HG03196 (cell line): ENCODE measurements around the gene UBE3A.
"Not testable (repeated sequence)": the region's sequence is repeated elsewhere in the genome, so short reads cannot be mapped to it uniquely, and the experiment has no call there.

Experiments
- ATAC-seq: cut with Tn5 transposase; IDR thresholded peaks from one replicate; pipeline ENCODE4 v1.9.1; 2021; ENCODE audit not compliant: unreplicated experiment

Gene UBE3A

DNA sequence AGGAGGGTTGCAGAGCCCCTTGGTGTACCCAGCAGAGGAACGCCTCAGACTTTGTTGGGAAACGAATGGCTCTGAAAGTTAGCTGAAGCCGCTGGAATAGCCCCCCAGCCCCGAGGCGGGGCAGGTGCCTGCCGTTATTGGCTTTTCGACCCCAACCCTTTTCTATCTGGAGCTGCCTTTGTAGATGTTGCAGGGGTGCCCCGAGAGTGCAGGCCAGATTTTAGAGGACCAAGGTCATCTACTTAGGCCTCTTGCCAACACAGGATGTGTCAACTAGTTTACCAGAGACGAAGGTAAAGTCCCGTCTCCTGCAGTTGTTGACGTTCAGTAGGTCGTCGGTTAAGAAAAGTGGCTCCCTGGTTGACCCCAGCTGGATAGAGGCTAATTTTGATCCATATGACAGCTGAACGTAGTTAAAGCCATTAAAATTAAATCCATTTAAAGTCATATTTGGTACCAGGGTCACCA, 579 bp upstream of the UBE3A start:
- ATAC-seq, result peak; percentile 9

DNA sequence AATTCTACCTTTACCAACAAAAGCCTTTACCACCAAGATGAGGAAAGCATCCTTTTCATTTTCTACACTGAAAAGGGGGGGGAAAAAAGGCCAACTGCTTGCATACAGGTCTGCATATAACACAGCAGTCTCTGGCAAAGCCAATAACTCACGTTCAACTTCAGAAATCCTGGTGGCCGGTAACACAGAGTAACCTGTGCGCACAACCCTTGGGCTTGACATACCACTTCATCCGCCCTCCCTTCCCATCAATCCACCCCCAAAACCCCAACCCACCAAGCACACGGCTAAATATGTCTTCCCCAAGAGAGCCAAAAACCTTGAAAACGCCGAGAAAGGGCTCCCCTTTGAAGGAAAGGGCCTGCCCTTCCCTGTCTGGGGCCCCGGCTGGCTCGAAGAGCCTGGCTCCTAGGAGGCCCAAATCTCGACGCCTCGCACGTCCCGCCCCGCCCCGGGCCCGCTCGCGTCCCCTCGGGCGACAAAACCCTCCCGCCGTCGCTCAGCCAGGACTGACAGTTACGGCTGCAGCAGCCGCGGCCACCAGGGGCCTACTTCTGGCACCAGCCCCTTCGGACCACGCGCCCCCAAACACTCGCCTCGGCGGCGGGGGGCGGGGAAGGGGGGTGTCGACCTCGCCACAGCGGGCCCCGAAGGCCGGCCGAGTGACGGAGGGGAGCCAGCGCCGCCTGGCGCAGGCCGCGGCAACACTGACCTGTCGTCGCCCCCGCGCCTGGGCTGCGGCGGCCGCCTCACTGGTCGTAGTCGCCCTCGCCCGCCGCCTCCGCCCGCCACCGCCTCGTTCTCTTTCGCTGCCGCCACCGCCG, 835 bp downstream of the UBE3A start:
- ATAC-seq, result peak; percentile 43

DNA sequence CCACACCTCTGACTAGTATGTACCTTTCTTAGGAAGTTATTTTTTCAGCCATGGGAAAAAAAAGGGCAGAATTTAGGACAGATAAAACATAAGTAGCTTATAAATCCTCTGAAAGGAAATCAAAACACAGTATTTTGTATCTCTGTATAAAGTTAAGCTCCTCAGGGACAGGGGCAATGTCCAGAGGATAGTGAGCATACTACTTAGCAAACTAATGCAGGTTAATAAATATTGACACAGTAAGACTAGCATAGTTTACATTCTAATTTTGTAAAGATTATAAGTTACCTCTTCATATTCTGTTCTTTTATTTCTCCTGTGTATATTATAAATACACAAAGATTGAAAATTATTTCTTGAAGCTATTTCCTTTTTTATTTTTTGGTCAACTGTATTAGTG, 2.1 kb downstream of the UBE3A start:
- ATAC-seq, result no peak

DNA sequence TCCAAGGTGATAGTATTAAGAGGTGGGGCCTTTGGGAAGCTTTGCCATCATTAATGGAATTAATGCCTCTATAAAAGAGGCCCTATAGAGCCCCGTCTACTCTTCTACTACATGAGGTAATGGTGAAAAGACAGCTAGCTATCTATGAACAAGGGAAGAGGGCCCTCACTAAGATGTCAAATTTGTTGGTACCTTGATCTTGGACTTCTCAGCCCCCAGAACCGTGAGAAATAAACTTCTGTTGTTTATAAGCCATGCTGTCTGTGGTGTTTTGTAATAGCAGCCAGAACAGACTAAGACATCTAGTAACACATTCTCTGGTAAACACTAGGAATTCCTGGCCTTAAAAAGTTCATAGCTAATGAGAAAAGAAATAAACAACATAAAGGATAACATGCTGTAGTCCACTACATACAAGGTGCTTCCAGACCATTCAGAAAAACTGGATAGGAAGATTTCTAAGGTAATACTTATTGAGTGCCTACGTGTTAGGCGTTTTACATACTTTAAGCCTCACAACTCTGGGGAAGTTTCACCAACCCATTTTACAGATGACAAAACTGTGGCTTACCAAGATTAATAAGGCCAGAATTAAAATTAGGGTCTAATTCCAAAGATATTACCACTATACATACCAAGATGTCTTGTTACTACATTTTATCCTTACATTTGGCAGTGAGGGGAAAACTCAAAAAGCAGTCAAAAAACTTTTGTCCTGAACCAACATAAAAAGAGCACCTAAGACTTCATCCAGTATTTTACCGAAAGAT, 3.2 kb downstream of the UBE3A start:
- no peak for ATAC-seq

DNA sequence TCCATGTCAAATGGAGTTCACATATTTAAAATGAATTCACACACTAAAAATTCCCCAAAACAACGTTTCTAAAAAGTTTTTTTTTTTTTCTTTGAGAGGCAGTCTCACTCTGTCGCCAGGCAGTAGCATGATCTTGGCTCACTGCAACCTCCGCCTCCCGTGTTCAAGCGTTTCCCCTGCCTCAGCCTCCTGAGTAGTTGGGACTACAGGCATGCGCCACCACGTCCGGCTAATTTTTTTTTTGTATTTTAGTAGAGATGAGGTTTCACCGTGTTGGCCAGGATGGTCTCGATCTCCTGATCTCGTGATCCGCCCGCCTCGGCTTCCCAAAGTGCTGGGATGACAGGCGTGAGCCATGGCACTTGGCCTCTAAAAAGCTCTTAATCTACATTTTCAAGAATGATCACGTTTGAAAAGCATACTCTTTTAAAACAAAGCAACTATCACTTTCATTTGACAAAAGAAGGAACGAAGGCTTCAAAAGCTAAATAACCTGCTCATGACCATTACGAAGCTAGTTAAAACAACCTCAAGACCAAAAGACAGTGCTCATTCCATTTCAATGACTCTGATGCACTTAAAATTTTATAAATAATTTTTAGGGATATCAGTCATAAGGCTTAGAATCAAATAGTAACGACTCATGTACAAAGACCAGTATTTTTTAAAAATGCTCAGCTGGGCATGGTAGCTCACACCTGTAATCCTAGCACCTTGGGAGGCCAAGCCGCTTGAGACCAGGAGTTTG, 5.5 kb downstream of the UBE3A start:
- ATAC-seq, result no peak

DNA sequence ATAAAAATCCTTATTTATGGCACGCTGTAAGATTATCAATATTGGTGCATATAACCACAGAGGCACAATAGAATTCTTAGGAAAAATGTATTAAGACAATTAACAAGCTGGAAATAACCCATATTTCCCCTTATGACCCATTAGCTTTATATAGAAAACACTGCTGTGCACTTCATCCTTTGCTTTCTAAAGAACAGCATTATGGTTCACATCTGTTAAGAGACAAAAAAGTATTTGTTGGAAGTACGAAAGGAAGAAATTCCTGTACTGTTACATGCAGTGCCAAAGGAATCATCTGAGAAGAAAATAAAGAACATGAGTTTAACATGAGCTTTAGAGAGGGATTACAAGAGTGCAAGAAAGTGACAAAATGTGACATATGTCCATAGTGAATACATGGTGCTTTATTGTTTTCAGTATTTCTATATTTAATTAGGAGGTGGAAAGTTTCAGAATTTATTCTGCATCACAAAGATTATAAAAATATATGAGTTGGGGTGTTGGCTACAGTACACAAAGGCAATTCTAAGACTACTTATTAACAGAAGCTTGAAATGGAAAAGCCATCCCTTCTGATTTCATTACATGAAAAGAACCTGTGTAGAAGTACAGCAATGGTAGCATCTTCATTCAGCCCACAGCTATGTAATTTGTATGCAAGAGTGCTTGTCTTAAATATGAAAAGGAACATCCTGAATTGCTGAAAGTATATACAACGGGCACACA, 6.8 kb downstream of the UBE3A start:
- no peak for ATAC-seq

DNA sequence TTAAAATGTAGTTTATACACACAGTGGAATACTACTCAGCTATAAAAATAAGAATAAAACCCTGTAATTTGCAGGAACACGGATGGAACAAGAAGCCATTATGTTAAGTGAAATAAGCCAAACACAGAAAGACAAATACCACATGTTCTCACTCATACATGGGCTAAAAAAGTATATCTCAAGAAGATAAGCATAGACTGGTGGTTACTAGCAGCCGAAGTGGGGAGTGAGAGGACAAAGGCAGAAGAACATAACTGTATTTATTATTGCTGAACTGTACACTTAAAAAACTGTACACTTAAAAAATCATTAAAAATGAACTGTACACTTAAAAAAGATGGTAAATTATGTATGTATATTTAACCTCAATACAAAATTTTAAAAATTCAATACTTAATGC, 11.0 kb downstream of the UBE3A start:
- ATAC-seq, result no peak

DNA sequence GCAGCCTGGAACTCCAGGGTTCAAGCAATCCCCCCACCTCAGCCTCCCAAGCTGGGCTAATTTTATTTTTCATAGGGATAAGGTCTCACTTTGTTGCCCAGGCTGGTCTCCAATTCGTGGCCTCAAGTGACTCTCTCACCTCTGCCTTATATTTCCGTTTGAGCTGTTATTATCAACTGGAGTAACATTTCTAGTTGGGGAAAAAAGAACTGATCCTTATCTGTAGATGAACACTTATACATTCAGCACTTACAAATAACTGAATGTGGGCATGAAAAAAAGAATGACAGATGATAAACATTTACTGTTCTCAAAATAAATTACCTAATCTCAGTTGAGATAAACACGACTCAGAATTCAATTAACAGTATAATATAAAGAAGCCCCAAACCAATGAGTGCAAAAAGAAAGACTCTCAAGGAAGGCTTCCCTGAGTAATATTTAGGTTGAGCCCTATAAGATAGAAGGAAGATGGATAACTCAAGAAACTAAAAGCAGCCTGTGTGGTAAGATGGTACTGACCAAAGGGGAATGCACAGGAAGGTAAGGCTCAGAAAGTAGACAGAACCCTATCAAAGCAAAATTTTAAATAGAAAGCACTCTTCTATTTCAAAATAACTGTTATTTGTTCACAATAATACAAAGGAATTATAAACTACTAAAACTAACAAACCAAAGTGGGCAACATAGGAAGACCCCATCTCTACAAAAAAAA, 11.8 kb downstream of the UBE3A start:
- ATAC-seq, result no peak

DNA sequence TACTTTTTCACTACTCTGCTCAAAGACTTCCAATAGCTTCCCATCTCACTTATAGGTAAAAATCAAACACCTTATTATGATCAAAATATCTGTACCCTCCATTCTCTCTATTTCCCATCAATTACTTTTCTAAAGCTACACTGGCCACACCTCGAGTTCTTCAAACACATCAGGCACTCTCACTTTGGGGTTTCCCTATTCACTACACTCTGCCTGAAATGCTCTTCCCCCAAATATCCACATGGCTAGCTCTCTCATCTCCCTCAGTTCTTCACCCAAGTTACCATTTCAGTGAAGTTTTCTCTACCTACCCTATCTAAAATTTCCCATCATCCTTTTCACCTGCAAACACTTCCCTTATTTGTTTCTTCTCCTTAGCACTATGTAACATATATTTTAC, 14.8 kb downstream of the UBE3A start:
- ATAC-seq, result no peak

DNA sequence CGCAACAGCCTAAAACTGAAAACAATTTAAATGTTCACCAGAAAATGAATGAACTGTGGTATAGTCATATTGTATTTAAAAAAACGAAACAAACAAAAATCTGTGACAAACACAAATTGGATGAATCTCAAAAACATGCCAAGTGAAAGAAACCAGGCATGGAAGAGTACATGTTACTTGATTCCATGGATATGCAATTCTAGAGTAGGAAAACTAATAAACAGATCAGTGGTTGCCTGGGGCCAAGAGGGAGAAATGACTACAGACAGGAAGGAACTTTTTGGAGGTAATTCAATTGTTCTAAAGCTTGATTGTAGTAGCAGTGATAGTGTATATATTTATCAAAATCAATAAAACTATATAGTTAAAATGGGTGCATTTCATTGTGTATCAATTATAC, 16.8 kb downstream of the UBE3A start:
- no peak for ATAC-seq

DNA sequence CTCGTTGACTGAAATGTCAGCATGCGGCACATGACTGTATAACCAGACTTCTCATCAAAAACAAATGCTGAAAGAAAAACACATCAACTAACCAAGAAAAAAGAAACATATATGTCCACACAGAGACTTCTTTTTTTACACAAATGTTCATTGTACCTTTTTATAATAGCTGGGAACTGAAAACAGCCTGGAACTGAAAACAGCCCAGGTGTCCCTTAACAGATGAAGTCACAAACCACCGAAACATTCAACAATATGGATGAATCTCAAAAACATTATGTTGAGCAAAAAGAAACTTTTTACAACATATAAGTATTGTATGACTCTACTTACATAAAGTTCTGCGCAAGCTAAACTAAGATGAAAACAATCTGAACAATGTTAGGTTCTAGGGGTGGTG, 20.6 kb downstream of the UBE3A start:
- no peak for ATAC-seq

DNA sequence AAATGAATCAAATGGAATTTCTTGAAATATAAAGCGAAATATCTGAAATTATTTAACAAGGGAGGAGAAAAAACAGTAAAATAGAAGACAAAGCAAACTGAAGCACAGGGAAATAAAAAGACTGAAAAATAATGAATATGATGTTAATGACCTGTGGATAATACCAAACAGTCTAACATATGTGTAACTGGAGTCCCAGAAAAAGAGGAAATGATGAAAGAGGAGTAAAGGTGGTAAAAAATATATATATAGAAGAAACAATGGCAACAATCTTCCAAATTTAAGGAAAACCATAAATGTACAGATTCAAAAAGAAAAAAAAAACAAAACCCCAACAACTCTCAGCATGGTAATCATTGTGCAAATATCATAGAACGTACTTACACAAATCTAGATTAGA, 21.2 kb downstream of the UBE3A start:
- ATAC-seq, result no peak

DNA sequence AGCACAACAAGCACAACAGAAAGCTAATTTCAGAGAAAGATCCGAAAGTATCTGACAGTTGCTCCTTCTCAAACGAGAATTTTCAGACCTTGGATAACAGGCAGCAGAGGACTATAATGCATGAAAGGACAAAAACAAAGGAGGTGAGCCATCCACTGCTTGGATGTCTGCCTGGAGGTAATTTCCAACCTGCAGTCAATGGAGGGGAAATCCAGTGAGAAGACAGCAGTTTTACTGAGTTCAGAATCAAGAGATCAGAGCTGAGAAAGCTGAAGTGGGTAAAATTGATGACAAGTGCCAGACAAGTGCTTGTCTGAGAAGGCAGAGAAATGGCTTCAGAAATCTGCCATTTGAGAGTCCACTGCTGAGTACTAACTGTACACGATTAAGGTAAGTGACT, 22.1 kb downstream of the UBE3A start:
- ATAC-seq, result peak; percentile 84

DNA sequence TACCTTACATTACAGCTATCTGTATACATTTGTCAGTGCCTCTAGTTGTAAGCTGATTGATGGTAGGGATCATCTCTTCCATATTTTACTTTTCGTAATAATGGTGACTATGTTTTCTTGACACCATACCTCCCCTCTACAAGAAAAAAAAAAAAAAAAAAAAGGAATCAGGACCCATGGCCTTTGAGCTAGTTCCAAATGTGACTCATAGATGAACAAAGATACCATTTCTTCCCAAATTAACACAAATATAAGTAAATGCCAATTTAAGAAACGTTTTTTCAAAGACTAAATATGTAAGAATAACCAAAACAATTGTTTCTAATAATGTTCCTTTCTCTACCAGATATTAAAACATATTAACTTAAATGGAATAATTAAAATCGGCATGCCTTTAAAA, 23.1 kb downstream of the UBE3A start:
- ATAC-seq, result no peak

DNA sequence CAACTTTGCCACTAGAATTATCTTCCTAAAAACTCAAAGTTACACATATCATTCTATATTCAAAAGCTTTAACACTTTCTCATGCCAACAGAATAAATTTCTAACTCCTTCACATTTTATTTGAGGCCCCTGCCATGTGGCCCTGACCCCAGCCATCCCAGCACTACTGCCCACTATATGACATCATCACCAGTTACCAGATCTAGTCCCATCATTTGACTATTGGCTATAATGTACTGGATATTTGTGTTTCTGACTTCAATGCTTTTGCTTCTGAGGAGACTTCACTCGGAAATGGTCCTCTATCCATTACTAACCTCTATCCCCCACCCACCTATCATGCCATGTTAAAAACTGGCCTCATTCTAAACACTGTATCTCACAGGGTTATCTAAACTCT, 23.6 kb downstream of the UBE3A start:
- no peak for ATAC-seq

DNA sequence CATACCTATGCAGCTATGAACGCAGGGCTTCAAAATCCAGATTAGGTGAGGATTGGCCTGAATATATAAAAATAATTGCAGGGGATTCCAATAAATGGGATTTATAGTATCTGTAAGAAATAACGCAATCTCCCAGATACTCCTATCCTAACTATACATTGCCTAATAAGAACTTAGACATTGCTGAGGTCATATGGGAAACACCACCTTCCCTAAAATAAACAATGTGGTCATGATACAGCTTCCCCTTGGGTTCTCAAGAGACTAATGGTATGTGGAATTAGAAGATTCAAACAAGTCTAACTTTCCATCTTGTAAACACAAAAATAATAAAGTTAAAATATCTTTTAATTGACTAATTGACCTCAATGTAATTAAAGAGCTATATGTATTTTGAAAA, 28.2 kb downstream of the UBE3A start:
- ATAC-seq, result no peak

DNA sequence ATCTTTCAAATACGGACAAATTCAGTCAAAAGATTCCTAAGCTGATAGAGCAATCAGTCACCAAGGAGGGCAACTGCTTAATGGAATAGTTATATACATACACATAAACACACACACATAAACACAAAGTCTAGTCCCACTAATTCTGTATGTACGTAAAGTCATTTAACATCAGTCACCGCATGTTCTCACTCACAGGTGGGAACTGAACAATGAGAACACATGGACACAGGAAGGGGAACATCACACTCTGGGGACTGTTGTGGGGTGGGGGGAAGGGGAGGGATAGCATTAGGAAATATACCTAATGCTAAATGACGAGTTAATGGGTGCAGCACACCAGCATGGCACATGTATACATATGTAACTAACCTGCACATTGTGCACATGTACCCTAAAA, 29.1 kb downstream of the UBE3A start:
- not testable (repeated sequence) for ATAC-seq

DNA sequence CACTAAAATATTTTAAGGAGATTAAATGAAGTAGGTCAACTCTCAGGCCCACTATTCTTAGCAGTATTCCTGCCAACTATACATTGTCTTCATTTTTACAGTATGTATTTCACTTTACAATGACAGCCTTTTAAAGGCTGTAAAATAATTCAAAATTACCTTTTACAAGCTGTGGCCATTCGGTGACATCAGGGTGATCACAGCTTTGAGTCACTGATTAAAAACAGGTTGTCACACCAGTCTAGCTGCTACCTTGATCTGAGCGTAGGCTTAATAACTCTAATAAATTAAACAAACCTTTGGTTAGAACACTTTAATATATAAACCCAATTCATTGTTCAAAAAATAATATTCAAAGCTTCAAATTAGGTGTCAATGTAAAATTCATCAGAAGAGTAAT, 29.9 kb downstream of the UBE3A start:
- ATAC-seq, result no peak

DNA sequence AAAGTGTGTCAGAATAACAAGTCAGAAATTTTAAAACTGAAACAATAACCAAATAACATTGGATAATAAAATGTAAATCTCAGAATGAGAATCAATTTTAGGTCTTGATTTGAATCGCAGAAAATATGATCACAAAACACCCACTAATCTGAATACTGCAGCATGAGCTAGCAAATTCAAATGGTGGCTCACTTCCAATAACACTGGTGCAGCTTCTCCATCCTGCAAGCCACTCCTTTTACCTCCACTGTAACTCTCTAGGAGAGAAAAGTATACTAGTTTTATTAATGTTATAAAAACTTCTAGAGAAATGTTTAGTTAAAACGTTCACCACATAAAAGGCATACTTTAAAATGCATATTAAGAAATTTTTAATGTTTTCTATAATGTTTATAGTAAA, 30.4 kb downstream of the UBE3A start:
- no peak for ATAC-seq

DNA sequence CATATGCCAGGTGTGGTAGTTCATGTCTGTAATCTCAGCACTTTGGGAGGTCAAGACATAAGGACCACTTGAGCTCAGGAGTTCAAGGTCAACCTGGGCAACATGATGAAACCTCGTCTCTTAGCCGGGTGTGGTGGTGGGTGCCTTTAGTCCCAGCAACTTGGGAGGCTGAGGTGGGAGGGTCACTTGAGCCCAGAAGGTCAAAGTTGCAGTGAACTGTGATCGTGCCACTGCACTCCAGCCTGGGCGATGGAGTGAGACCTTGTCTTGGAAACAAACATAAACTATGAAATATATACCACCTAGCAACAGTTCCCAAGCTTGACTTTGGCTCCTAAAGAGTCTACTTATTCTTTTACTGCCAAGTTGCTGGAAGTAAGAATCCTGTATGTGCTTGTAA, 30.9 kb downstream of the UBE3A start:
- ATAC-seq, result no peak
